Inflammatory macrophage (primary cell): ENCODE results near the gene ESRP2.
A peak's percentile ranks its signal among the peaks of the same experiment; 100 is the strongest.

Source experiments
- DNase-seq, 2 donors: peaks; one replicate each; pipeline ENCODE4 v3.0.0-alpha.2; 2020 to 2022

ESRP2 gene

DNA sequence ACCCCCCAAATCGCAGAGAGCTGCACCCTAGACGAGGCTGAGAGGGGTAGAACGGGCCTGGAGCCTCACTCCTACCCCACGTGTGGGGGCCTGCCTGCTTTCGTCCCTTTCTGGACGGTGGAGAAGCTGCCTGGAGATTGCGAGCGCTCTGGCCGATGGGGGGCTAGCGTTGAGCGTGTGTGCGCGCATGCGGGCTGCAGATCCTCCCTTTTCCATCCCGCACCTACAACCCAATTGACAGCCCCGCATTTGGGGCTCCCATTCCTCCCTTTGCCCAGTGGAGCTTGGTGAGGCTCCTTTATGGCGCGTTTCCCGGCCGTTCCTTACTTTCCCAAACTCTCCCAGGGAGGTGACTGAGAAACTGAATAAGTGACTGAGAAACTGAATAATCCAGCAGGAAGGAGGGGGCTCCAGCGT is 907 bp upstream of the ESRP2 start:
- no peak for DNase-seq

GRCh38 chr16:68236137-68236825 is 354 bp upstream of the ESRP2 start:
- no peak for DNase-seq

- no peak for DNase-seq
These were observed 630 bp downstream of the ESRP2 start for GRCh38 chr16:68235108-68235886.

DNA sequence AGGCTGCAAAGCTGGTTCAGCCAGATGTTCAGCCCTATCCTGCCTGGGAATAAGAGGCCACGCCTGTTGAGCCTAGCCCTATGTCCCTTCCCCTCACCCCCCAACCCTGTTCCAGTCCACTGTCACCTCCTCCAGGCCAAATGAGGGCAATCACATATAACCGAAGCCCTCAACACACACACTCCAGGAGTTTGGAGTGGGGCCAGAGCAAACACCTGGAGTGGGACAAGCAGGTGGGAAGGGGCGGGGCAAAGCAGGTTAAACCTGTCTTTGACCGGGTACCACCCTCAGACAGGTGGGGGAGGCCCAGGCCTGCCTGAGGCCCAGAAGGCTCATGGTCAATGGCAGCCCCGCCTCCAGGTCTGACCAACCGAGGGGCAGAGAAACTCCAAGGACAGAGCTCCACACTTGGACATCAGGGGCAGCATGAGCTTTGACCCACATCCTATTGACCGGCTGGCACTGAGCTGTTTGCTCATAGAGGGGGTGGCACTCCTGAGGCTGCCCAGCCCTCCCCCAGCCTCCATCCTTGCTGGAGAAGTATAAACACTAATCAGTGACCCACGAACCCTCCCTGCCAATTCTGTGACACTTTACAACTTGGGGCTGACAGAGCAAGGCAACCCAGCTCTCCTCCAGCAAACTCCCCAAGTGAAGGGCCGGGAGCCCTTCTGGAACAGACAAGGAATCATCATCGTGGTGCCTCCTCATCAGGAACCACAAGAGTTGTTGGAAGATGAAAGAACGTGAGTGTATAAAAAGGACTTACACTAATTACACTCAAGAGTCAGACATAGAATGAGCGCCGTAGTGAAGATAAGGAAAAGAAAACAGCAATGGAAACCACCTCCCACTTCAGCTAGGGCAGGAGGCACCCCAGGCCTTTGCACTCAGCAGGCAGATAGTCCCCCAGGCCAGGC is 1.5 kb downstream of the ESRP2 start:
- no peak for DNase-seq

GRCh38 chr16:68233835-68234187 is 2.1 kb downstream of the ESRP2 start:
- no peak for DNase-seq

DNA sequence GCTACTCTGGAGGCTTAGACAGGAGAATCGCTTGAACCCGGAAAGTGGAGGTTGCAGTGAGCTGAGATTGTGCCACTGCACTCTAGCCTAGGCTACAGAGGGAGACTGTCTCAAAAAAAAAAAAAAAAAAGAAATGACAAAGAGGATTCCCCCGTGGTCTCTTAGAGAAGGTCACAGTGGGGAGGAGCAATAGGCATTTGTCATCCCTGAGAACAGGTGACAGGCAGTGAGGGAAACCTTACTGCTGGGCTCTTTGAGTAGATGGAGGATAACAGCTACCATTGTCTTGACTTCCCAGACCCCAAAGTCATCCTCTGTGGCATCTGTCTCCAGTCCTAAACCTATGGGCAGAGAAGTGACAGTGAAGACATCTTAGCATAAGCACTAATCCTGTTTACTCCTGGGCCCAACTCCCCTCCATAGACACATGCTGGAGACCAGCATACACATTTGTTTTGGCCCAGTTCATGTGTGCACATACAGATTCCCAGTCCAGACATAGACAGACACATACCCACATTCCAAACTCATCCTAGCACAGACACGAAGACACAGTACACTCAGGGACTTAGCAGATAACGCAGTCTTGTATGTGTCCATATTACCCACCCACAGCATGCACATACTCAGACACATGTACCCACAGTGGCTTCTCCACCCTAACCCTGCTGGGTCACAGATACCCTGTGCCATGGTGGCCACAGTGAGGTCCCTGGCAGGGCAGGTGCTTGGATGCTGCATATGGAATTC is 2.7 kb downstream of the ESRP2 start:
- DNase-seq, result no peak

DNA sequence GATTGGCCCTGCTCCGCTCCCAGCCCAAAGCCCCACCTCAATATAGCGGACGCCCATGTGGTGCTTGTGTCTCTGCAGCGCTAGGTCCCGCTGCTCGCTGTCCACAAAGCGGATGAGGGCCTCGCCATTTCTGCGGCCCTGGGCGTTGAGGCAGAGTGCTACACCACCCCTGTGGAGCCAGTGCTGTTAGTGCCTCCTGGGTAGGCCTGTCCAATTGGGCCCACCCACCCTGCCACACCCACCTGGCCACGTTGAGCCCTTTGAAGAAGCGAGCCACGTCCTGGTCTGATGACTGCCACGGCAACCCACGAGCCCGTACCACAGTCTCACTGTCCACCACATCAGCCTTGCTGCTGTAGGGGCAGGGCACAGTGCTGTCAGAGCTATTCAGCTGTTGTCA is 3.6 kb downstream of the ESRP2 start:
- no peak for DNase-seq

DNA sequence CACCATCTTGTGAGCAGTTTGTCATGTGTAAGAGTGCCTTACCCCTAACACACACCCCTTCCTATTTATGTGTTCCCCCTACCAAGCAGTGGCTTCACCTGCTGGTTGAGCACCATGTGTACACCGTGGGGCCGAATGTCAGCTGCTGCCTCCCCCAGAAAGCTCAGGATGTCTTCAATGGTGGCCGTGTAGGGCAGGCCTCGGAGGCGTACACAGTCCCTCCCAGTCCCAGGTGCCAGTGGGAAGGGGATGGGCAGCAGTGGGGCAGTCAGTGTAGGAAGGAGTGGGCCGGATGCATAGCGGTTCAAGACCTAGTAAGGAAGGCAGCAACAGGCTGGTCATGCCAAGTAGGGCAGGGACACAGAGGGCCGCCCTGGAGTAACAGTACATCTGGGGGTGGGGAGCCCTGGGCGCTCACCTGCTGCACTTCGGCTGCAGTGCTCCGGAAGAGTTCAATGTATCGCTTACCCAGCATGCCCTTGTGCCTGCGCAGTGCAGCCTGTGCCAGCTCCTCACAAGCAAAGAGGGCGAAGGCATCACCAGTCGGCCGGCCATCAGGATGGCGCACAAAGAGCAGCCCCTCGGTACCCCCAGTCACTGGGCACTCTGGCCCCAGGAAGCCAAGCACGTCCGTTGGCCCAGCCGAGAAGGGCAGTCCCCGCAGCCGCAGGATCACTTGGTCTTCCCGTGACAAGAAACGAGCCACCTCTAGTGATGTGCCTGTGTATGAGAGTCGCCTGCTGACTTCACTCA is 4.4 kb downstream of the ESRP2 start:
- DNase-seq, result no peak

GRCh38 chr16:68230956-68231355 is 5.0 kb downstream of the ESRP2 start:
- no peak for DNase-seq

DNA sequence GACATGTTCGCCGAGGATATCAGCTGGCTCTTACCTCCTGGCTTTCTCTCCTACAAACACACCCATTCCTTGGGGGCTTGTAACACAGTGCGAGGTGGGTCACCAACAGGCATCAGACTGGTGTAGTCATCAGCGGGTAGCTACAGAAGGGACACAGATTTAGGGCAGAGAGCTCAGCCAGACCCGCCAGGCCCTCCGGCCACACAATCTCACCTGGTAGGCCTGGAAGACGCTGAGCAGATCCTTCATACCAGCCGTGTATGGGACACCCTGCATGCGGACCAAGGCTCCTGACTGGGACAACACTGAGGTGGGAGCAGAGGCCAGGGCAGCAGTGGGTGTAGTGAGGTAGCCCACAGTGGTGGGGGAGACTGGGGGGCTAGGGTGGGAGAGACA is 5.8 kb downstream of the ESRP2 start:
- DNase-seq, result no peak

GRCh38 chr16:68229431-68230175 is 6.3 kb downstream of the ESRP2 start:
- peak; percentile 38 to 44 for DNase-seq

GRCh38 chr16:68228652-68229051 is 7.3 kb downstream of the ESRP2 start:
- no peak for DNase-seq

DNA sequence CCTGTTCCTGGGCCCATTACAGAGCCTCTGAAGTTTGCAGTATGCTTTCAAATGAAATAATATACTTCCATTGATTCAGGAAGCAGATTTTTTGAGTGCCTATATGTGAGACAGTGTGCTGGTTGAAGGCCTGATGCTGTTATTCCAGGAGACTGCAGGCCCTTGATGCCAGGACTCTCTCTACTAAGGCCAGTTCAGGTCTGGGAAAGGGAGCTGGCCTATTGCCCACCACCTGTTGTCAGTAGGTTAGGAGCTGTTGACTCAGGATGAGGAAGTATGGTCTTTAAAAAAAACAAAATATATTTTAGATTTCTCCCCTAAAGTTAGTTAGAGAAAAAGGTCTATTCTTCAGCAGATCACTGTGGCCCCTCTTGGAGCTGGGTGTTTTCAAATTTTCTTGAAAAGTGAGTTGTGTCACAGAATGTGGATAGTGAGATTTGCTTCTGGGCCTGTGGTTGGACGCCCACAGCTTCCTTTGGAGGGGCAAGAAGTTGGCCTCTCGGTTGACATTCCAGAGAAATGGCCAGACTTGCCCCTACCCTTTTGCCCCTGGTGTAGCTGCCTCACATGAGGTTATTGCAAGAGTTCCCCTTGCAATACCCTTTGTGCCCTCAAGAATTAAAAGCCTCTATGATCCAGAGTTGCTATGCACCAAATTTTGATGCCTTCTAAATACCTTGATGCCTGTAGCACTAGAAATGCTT is 7.9 kb downstream of the ESRP2 start:
- DNase-seq, result peak; percentile 43 to 44

- DNase-seq, result no peak
These were observed 8.6 kb downstream of the ESRP2 start for GRCh38 chr16:68227183-68227793.

- DNase-seq, result no peak
These were observed 9.8 kb downstream of the ESRP2 start for GRCh38 chr16:68226116-68226515.

DNA sequence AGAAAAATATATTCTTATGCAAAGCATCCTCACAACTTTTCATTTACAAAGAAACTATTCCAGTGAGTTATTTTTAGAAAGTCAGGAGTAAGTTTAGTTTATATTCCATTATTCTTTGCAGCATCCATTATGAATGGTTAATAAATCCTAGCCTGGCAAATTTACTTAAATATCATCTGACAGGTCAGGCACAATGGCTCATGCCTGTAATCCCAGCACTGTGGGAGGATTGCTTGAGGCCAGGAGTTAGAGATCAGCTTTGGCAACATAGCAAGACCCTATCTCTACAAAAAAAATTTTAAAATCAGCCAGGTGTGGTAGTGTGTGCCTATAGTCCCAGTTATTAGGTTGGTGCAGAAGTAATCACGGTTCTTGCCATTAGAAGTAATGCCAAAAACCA is 12.9 kb downstream of the ESRP2 start:
- DNase-seq, result no peak

GRCh38 chr16:68219725-68220351 is 16.1 kb downstream of the ESRP2 start:
- no peak for DNase-seq

- peak in 1 of 2 donors; percentile 15 for DNase-seq
These were observed 18.4 kb downstream of the ESRP2 start for GRCh38 chr16:68217506-68217905.

DNA sequence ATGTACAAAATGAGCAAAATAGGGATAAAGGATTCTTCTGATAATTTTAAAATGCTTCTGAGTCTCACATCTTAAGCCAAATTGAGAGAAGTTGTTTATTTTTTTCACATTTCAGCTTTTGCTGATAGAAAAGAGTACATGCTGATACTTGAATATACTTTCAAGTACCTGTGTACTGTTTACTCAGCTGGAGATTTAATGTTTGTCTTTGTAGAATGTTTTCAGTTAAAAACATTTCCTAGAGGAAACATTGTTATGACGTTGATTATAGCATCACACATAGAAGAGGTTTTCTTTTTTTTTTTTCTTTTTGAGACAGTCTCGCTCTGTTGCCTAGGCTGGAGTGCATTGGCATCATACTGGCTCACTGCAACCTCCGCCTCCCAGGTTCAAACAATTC is 19.7 kb downstream of the ESRP2 start:
- no peak for DNase-seq
